GM19025 (cell line): ENCODE results near the gene NR2E3.
"Not testable (repeated sequence)": the region's sequence is repeated elsewhere in the genome, so short reads cannot be mapped to it uniquely, and the experiment has no call there.

Experiments
- ATAC-seq: cut with Tn5 transposase; IDR thresholded peaks from one replicate; pipeline ENCODE4 v1.9.1; 2021; ENCODE audit warnings: mild to moderate bottlenecking, low read depth, moderate library complexity; ENCODE audit not compliant: unreplicated experiment

NR2E3 gene

GRCh38 chr15:71812966-71813722 is 2.8 kb downstream of the NR2E3 start:
- no peak for ATAC-seq

GRCh38 chr15:71813723-71814470 is 3.5 kb downstream of the NR2E3 start:
- no peak for ATAC-seq

GRCh38 chr15:71815301-71815700 is 4.9 kb downstream of the NR2E3 start:
- no peak for ATAC-seq

- ATAC-seq, result no peak
These were observed 7.0 kb downstream of the NR2E3 start for GRCh38 chr15:71817351-71817750.

GRCh38 chr15:71820127-71820526 is 9.8 kb downstream of the NR2E3 start:
- no peak for ATAC-seq

- ATAC-seq, result no peak
These were observed 11.3 kb downstream of the NR2E3 start for GRCh38 chr15:71821547-71822129.

- ATAC-seq, result no peak
These were observed 12.7 kb downstream of the NR2E3 start for GRCh38 chr15:71822890-71823630.

- ATAC-seq, result no peak
These were observed 13.4 kb downstream of the NR2E3 start for GRCh38 chr15:71823801-71824200.

GRCh38 chr15:71825021-71825730 is 14.8 kb downstream of the NR2E3 start:
- no peak for ATAC-seq

- no peak for ATAC-seq
These were observed 15.8 kb downstream of the NR2E3 start for GRCh38 chr15:71826196-71826595.

GRCh38 chr15:71830981-71831380 is 20.6 kb downstream of the NR2E3 start:
- no peak for ATAC-seq

GRCh38 chr15:71841563-71841962 is 31.2 kb downstream of the NR2E3 start:
- no peak for ATAC-seq

GRCh38 chr15:71844916-71845315 is 34.6 kb downstream of the NR2E3 start:
- ATAC-seq, result no peak

GRCh38 chr15:71853543-71853942 is 43.2 kb downstream of the NR2E3 start:
- ATAC-seq, result no peak

GRCh38 chr15:71858232-71858631 is 47.9 kb downstream of the NR2E3 start:
- ATAC-seq, result not testable (repeated sequence)
